Right forelimb (tissue), 1 donor: ENCODE data around the gene USP17L26.
"Not testable (repeated sequence)": the region's sequence is repeated elsewhere in the genome, so short reads cannot be mapped to it uniquely, and the experiment has no call there.

Experiments used
- DNase-seq: peaks from one replicate; pipeline ENCODE4 v3.0.0-alpha.2; 2018

Gene USP17L26

GRCh38 chr4:9334358-9334757, at the start of gene USP17L26:
TSS of gene USP17L26 (plus strand) at chr4:9334658. CDS start at chr4:9334658, 0 bp downstream.
- not testable (repeated sequence) for DNase-seq

GRCh38 chr4:9324191-9324590, 10.3 kb upstream of the USP17L26 start:
- DNase-seq: not testable (repeated sequence)

- DNase-seq: not testable (repeated sequence)
Observed at GRCh38 chr4:9324865-9325264, 9.6 kb upstream of the USP17L26 start, which contains the start of gene USP17L24. TSS of gene USP17L24 (plus strand) at chr4:9325165. CDS start at chr4:9325165, 0 bp downstream.

GRCh38 chr4:9329611-9330010, 4.8 kb upstream of the USP17L26 start, which contains the start of gene USP17L25:
TSS of gene USP17L25 (plus strand) at chr4:9329911. CDS start at chr4:9329911, 0 bp downstream.
- DNase-seq: not testable (repeated sequence)

DNA sequence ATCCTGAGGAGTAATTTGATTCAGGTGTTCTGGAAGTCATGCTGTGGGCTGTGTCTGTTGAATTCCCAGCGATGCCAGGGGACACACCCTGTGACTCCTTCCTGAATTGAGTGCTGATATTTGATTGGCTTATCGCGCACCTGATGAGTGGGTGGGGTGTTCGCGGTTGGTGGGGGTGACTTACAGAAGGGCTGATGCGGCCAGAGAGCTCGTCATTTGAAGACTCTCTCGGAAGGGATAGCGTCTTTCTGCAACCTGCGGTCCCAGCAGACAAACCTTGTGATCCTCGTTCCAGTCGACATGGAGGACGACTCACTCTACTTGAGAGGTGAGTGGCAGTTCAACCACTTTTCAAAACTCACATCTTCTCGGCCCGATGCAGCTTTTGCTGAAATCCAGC, 4.6 kb downstream of the USP17L26 start, which contains the start of gene USP17L5:
Gene USP17L5 (plus strand): TSS at position 301 of the 400 bp plus-strand sequence. CDS start 0 bp downstream, at position 301.
- not testable (repeated sequence) for DNase-seq

DNA sequence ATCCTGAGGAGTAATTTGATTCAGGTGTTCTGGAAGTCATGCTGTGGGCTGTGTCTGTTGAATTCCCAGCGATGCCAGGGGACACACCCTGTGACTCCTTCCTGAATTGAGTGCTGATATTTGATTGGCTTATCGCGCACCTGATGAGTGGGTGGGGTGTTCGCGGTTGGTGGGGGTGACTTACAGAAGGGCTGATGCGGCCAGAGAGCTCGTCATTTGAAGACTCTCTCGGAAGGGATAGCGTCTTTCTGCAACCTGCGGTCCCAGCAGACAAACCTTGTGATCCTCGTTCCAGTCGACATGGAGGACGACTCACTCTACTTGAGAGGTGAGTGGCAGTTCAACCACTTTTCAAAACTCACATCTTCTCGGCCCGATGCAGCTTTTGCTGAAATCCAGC, 9.4 kb downstream of the USP17L26 start, which contains the start of gene USP17L27:
Gene USP17L27 (plus strand): TSS at position 301 of the 400 bp plus-strand sequence. CDS start 0 bp downstream, at position 301.
- not testable (repeated sequence) for DNase-seq

GRCh38 chr4:9348593-9348992, 14.1 kb downstream of the USP17L26 start, which contains the start of gene USP17L28:
TSS of gene USP17L28 (plus strand) at chr4:9348893. CDS start at chr4:9348893, 0 bp downstream.
- not testable (repeated sequence) for DNase-seq

- DNase-seq: not testable (repeated sequence)
Observed at GRCh38 chr4:9350866-9351265, 16.4 kb downstream of the USP17L26 start.

DNA sequence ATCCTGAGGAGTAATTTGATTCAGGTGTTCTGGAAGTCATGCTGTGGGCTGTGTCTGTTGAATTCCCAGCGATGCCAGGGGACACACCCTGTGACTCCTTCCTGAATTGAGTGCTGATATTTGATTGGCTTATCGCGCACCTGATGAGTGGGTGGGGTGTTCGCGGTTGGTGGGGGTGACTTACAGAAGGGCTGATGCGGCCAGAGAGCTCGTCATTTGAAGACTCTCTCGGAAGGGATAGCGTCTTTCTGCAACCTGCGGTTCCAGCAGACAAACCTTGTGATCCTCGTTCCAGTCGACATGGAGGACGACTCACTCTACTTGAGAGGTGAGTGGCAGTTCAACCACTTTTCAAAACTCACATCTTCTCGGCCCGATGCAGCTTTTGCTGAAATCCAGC, 18.9 kb downstream of the USP17L26 start, which contains the start of gene USP17L29:
Gene USP17L29 (plus strand): TSS at position 301 of the 400 bp plus-strand sequence. CDS start 0 bp downstream, at position 301.
- DNase-seq: not testable (repeated sequence)

GRCh38 chr4:9362829-9363228, 28.4 kb downstream of the USP17L26 start, which contains the start of gene USP17L30:
TSS of gene USP17L30 (plus strand) at chr4:9363129. CDS start at chr4:9363129, 0 bp downstream.
- DNase-seq: not testable (repeated sequence)

- DNase-seq: not testable (repeated sequence)
Observed at GRCh38 chr4:9379881-9380280, 45.4 kb downstream of the USP17L26 start.

DNA sequence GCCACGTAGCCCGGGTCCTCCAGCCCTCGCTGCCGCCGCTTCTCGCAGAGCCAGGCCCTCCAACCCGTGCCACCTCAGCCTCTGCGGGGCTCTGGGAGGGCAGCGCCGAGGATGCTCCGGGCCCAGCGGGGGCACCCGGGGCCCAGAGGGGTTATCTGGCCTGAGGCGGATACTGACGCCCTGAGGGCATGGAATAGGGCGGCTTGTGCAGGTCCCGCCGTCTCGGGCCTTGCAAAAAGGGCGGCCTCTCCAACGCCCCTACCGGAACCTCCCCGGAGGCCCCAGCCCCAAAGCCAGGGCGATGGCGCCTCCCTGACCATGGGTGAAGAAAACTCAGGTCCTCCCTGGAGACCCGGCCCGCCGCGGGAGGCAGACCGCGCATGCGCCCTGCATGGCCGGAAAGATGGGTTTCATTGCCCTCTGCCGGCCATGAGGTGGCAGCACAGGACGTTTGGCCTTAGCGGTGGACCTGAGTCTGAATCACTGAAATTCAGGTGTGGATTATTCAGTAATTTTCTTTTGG, 46.6 kb downstream of the USP17L26 start:
- peak; percentile 65 for DNase-seq

DNA sequence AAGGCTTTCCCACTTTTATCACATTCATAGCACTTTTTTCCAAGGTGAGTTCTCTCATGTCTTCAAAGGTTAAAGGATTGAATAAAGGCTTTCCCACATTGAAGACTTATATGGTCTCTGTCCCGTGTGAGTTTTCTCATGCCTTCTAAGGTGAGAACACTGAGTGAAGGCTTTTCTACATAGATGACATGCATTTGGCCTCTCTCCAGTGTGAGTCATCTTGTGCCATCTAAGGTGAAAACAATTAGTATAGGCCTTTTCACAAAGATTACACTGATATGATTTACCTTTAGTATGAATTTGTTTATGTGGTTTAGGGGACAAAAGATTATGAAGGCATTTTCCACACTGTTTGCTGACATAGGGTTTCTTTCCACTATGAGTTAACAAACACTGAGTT, 49.7 kb downstream of the USP17L26 start:
- DNase-seq: no peak
